Brain microvascular endothelial cell (primary cell): Measurements from ENCODE around the gene ZFC3H1.

Experiments
- DNase-seq: peaks from one replicate; pipeline ENCODE4 v3.0.0-alpha.2; 2020
- H3K27ac ChIP-seq: fragments of 250-450 bp; sonication (Bioruptor Pico); 2 replicates; pipeline ENCODE4 v1.5.1; 2020; ENCODE audit warnings: mild to moderate bottlenecking, moderate library complexity
- H3K27me3 ChIP-seq: fragments of 250-450 bp; sonication (Bioruptor Pico); replicated peaks from 2 replicates; pipeline ENCODE4 v1.5.1; 2020; ENCODE audit warnings: mild to moderate bottlenecking
- H3K36me3 ChIP-seq: fragments of 250-450 bp; sonication (Bioruptor Pico); replicated peaks from 2 replicates; pipeline ENCODE4 v1.5.1; 2020; ENCODE audit warnings: mild to moderate bottlenecking
- H3K4me3 ChIP-seq: 2 replicates; pipeline ENCODE4 v1.5.1; 2011; ENCODE audit warnings: low read depth, mild to moderate bottlenecking, control low read depth, low read length, moderate library complexity
- in situ Hi-C: cut with HindIII; loops from 2 replicates; pipeline ENCODE4 v1.10.0; 2017; ENCODE audit warnings: low sequenced_read_pairs, low pct_ligation_motif_present
- TF ChIP-seq, protein P1 (sequence below): IDR thresholded peaks from 2 replicates; pipeline ENCODE4 v1.5.1; 2011; ENCODE audit warnings: low read depth, mild to moderate bottlenecking, moderate library complexity, low read length, control low read depth, inconsistent platforms; ENCODE audit errors: missing control alignments

Gene ZFC3H1

DNA sequence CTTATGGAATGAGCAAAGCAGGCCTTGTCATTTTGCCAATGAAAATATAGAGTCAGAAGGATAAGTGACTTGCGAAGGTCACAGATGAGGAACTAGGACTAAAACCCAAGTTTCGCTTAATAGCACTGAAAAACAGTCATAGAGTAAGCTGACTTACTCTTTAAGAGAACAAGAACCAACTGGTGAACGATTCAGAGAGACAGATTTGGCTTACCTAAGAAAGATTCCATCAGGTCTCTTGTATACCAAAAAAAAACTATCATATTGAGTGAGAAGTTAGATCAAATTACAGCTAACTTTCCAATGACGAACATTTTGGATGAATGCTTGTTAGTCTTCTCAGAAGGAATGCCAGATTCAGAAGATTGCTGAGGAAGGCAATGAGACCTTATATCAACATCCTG, 74.2 kb downstream of the ZFC3H1 start:
- H3K36me3 ChIP-seq: no peaks in the 10 kb centered on the region
- TF ChIP-seq, protein P1, sequence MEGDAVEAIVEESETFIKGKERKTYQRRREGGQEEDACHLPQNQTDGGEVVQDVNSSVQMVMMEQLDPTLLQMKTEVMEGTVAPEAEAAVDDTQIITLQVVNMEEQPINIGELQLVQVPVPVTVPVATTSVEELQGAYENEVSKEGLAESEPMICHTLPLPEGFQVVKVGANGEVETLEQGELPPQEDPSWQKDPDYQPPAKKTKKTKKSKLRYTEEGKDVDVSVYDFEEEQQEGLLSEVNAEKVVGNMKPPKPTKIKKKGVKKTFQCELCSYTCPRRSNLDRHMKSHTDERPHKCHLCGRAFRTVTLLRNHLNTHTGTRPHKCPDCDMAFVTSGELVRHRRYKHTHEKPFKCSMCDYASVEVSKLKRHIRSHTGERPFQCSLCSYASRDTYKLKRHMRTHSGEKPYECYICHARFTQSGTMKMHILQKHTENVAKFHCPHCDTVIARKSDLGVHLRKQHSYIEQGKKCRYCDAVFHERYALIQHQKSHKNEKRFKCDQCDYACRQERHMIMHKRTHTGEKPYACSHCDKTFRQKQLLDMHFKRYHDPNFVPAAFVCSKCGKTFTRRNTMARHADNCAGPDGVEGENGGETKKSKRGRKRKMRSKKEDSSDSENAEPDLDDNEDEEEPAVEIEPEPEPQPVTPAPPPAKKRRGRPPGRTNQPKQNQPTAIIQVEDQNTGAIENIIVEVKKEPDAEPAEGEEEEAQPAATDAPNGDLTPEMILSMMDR: no peak
- no peak overlapping the region for H3K4me3 ChIP-seq
- no peak overlapping the region for H3K27ac ChIP-seq
- in situ Hi-C loops: no loop called here
- no peaks in the 10 kb centered on the region for H3K27me3 ChIP-seq
- DNase-seq: no peak

DNA sequence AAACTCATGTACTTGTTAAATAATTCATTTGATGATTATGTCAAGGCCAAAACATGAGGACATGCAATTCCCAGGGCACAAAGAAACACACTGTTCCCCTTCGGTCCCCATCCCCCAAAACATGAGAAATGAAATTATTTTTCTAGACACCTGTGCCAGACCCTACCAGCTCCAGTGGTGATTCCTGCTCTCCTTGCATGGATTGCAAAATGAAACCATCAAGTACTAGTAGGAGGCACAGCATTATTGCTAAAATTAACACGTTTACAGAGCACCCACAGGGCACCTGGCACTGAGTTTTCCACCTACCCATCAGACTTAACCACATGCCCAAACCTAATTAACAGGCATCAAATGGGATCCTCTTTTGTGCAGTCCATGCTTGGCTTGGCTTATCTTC, 76.6 kb downstream of the ZFC3H1 start:
- Histone ChIP-seq H3K36me3 (no peaks in the 10 kb centered on the region), H3K4me3 (no peak overlapping the region), H3K27ac (no peak overlapping the region), H3K27me3 (no peaks in the 10 kb centered on the region)
- DNase-seq: no peak
- TF ChIP-seq, protein P1: no peak
- in situ Hi-C loops: no loop called here

DNA sequence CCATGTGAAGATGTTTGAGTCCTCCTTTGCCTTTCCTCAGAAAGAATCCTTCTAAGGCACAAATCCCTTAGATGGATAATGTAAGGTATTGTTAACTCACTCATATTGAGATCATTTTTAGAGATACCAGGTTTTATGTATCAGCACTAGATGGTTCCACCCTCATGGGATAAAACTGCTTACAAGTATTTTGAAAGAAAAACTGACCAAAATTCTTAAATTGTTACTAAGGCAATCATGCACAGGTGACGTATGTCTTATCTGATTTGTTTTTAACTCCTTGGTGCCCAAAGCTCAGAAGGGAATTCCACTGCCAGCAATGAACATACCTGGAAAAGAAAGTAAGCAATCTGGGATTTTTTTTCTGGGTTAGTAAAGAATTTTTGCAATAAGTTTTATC, 78.4 kb downstream of the ZFC3H1 start:
- no peak for DNase-seq
- in situ Hi-C loops: no loop called here
- H3K36me3 ChIP-seq: no peaks in the 10 kb centered on the region
- TF ChIP-seq, protein P1: no peak
- no peak overlapping the region for H3K27ac ChIP-seq
- H3K27me3 ChIP-seq: no peaks in the 10 kb centered on the region
- H3K4me3 ChIP-seq: no peak overlapping the region

DNA sequence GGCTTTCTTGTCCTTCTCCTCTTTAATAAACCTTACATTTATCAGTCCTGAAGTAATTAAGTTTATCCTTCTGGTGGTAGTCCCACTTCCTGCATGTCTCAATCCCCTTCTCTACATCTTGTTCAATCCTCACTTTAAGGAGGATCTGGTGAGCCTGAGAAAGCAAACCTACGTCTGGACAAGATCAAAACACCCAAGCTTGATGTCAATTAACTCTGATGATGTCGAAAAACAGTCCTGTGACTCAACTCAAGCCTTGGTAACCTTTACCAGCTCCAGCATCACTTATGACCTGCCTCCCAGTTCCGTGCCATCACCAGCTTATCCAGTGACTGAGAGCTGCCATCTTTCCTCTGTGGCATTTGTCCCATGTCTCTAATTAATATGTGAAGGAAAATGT, 79.3 kb downstream of the ZFC3H1 start:
- H3K27ac ChIP-seq: no peak overlapping the region
- DNase-seq: no peak
- no peaks in the 10 kb centered on the region for H3K27me3 ChIP-seq
- TF ChIP-seq, protein P1: no peak
- in situ Hi-C loops: no loop called here
- H3K4me3 ChIP-seq: no peak overlapping the region
- no peaks in the 10 kb centered on the region for H3K36me3 ChIP-seq

DNA sequence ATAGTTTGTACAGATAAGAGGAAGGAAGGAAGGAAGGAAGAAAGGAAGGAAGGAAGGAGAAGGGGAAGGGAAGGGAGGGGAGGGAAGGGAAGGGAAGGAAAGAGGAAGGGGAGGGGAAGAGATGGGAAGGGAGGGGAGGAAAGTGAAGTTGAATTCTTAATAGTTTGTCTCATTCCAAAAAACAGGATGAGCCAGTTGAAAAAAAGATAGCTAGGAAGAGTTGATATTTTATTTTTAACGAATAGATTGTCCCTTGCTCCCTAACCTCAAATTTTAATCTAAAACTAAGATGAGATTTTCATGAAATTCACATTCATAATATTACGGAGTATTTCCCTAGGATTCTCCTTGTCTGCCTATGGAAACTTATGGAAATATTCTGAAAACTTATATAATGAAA, 80.7 kb downstream of the ZFC3H1 start:
- no peak for DNase-seq
- Histone ChIP-seq H3K4me3 (no peak overlapping the region), H3K27me3 (no peaks in the 10 kb centered on the region), H3K36me3 (no peaks in the 10 kb centered on the region), H3K27ac (no peak overlapping the region)
- in situ Hi-C loops: no loop called here
- TF ChIP-seq, protein P1: no peak

DNA sequence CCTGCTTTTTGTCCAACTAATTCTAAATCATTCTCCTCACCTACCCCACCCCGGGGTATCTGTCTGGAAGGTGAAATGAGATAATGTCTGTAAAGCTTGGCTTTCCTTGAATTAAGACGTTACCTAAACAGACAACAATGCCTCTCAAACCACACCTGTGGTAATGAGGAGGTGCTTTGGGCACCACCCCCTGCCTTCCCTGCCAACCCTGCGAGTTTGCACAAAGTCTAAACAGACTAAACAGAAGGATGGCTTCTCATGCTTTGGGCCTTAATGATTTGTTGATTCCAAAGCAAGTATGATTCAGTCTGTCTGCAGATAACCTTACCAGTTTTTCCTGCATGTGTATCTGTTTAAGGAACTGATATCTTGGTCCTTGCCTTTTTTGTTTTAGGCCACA, 82.4 kb downstream of the ZFC3H1 start:
- H3K36me3 ChIP-seq: no peaks in the 10 kb centered on the region
- no peaks in the 10 kb centered on the region for H3K27me3 ChIP-seq
- H3K4me3 ChIP-seq: no peak overlapping the region
- H3K27ac ChIP-seq: no peak overlapping the region
- TF ChIP-seq, protein P1: no peak
- no peak for DNase-seq
- in situ Hi-C loops: no loop called here
